H7 (cell line): ENCODE measurements around the gene KCNH2. TPM values are rescaled to one million over a fixed set of nuclear protein-coding genes. Genes with fewer than 3 reads are reported as not detected.
"Not testable (repeated sequence)": the region's sequence is repeated elsewhere in the genome, so short reads cannot be mapped to it uniquely, and the experiment has no call there.

Experiments used
- DNase-seq: peaks from one replicate; pipeline ENCODE4 v3.0.0; 2012
- H3K27me3 ChIP-seq: 2 replicates; pipeline ENCODE4 v1.6.0; 2011; ENCODE audit warnings: mild to moderate bottlenecking, low read length; ENCODE audit not compliant: control insufficient read depth, insufficient read depth
- H3K36me3 ChIP-seq: replicated peaks from 2 replicates; pipeline ENCODE4 v1.5.1; 2011; ENCODE audit warnings: low read length; ENCODE audit not compliant: control insufficient read depth, insufficient read depth
- H3K4me3 ChIP-seq: 2 replicates; pipeline ENCODE4 v1.5.1; 2011; ENCODE audit warnings: low read depth, mild to moderate bottlenecking, control low read depth, low read length, moderate library complexity; ENCODE audit not compliant: insufficient read depth
- total RNA-seq: library from RNA; depleted of rRNA; stranded (reverse); fragments of >200 nt; shearing (Covaris generic); gene quantifications from 2 replicates; pipeline ENCODE4 v1.2.3, GENCODE V29; 2014

Gene KCNH2
- total RNA-seq, 1 experiment from 2014 or later = 9.5 TPM

- peaks cover 47% of the 10 kb centered on the region for H3K27me3 ChIP-seq
- DNase-seq = no peak
- no peaks in the 10 kb centered on the region for H3K36me3 ChIP-seq
- H3K4me3 ChIP-seq = no peak overlapping the region
Measured at GRCh38 chr7:151016942-151017341, 38.8 kb upstream of the KCNH2 start.

GRCh38 chr7:151016505-151016904 lies 38.4 kb upstream of the KCNH2 start:
- no peak for DNase-seq
- no peaks in the 10 kb centered on the region for H3K36me3 ChIP-seq
- peaks cover 47% of the 10 kb centered on the region for H3K27me3 ChIP-seq
- H3K4me3 ChIP-seq = no peak overlapping the region

GRCh38 chr7:151015967-151016366 lies 37.8 kb upstream of the KCNH2 start:
- Histone ChIP-seq H3K36me3 (no peaks in the 10 kb centered on the region), H3K4me3 (no peak overlapping the region), H3K27me3 (peaks cover 47% of the 10 kb centered on the region)
- DNase-seq = no peak

GRCh38 chr7:151014950-151015349 lies 36.8 kb upstream of the KCNH2 start:
- no peak overlapping the region for H3K4me3 ChIP-seq
- peaks cover 37% of the 10 kb centered on the region for H3K27me3 ChIP-seq
- H3K36me3 ChIP-seq = no peaks in the 10 kb centered on the region
- DNase-seq = no peak

GRCh38 chr7:151013733-151014497 lies 35.8 kb upstream of the KCNH2 start:
- peak; percentile 96 for DNase-seq
- Histone ChIP-seq H3K36me3 (no peaks in the 10 kb centered on the region), H3K27me3 (peaks cover 27% of the 10 kb centered on the region), H3K4me3 (peak overlapping the region; percentile 60)

- peaks cover 21% of the 10 kb centered on the region for H3K27me3 ChIP-seq
- peak overlapping the region; percentile 60 for H3K4me3 ChIP-seq
- DNase-seq = no peak
- no peaks in the 10 kb centered on the region for H3K36me3 ChIP-seq
Measured at GRCh38 chr7:151013356-151013732, 35.2 kb upstream of the KCNH2 start.

- H3K4me3 ChIP-seq = peak overlapping the region; percentile 60
- peaks cover 18% of the 10 kb centered on the region for H3K27me3 ChIP-seq
- DNase-seq = peak; percentile 92
- no peaks in the 10 kb centered on the region for H3K36me3 ChIP-seq
Measured at GRCh38 chr7:151012911-151013347, 34.8 kb upstream of the KCNH2 start.

GRCh38 chr7:151012031-151012692 lies 34.0 kb upstream of the KCNH2 start:
- Histone ChIP-seq H3K36me3 (no peaks in the 10 kb centered on the region), H3K4me3 (no peak overlapping the region), H3K27me3 (peaks cover 10% of the 10 kb centered on the region)
- DNase-seq = no peak

- not testable (repeated sequence) for H3K36me3 ChIP-seq, H3K4me3 ChIP-seq, H3K27me3 ChIP-seq, DNase-seq
Measured at GRCh38 chr7:151011616-151012015, 33.5 kb upstream of the KCNH2 start.

- no peak overlapping the region for H3K4me3 ChIP-seq
- no peaks in the 10 kb centered on the region for H3K36me3 ChIP-seq
- H3K27me3 ChIP-seq = peaks cover 6% of the 10 kb centered on the region; the same call in 1 of the 2 replicates
- no peak for DNase-seq
Measured at GRCh38 chr7:151011097-151011409, 32.9 kb upstream of the KCNH2 start.

- peak overlapping the region; percentile 26 for H3K4me3 ChIP-seq
- H3K36me3 ChIP-seq = no peaks in the 10 kb centered on the region
- peaks cover 4% of the 10 kb centered on the region; the same call in 1 of the 2 replicates for H3K27me3 ChIP-seq
- DNase-seq = peak; percentile 81
Measured at GRCh38 chr7:151010307-151011096, 32.4 kb upstream of the KCNH2 start.

GRCh38 chr7:151010037-151010306 lies 31.9 kb upstream of the KCNH2 start:
- Histone ChIP-seq H3K36me3 (no peaks in the 10 kb centered on the region), H3K27me3 (peaks cover 3% of the 10 kb centered on the region; the same call in 1 of the 2 replicates), H3K4me3 (no peak overlapping the region)
- no peak for DNase-seq

- Histone ChIP-seq H3K27me3 (peaks cover 3% of the 10 kb centered on the region; the same call in 1 of the 2 replicates), H3K4me3 (no peak overlapping the region), H3K36me3 (no peaks in the 10 kb centered on the region)
- peak; percentile 86 for DNase-seq
Measured at GRCh38 chr7:151009327-151010036, 31.4 kb upstream of the KCNH2 start.

- peak; percentile 97 for DNase-seq
- no peaks in the 10 kb centered on the region; the same call in 1 of the 2 replicates for H3K27me3 ChIP-seq
- peak overlapping the region; percentile 14; the same call in 1 of the 2 replicates for H3K4me3 ChIP-seq
- no peaks in the 10 kb centered on the region for H3K36me3 ChIP-seq
Measured at GRCh38 chr7:151008511-151009323, 30.6 kb upstream of the KCNH2 start.
